Stimulated activated naive CD4-positive, alpha-beta T cell treated with Interleukin-2 at 50 U/mL for 16 hours (primary cell): Measurements from ENCODE around the gene EPC1.

Source experiments
- DNase-seq: peaks from one replicate; lab custom pipeline; 2025; lab: John Stamatoyannopoulos, UW

EPC1 gene

GRCh38 chr10:32337350-32337749, 9.6 kb downstream of the EPC1 start:
- no peak for DNase-seq

- no peak for DNase-seq
Measured at GRCh38 chr10:32333849-32334248, 13.1 kb downstream of the EPC1 start.

- peak; percentile 77 for DNase-seq
Measured at GRCh38 chr10:32332299-32332750, 14.6 kb downstream of the EPC1 start.

GRCh38 chr10:32331606-32332005, 15.4 kb downstream of the EPC1 start:
- DNase-seq, result no peak

DNA sequence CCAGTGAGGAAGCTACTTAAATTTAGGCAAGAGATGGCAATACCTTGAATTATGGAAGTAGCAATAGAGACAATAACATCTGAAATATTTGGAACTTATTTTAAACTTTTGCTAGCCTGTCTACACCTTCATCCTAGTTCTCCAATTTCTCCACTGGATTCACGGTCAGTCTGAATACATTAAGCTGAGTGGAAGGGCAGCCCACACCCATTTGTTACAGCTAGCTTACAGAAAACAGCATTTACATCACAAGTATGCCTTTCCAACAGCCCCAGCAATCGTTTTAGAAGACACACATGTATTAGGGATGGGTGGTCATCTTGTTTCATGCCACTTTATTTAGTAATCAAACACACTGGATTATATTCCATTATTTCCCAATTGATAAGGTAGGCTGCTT, 16.7 kb downstream of the EPC1 start:
- no peak for DNase-seq

GRCh38 chr10:32329061-32329460, 17.9 kb downstream of the EPC1 start:
- no peak for DNase-seq

GRCh38 chr10:32328499-32328898, 18.5 kb downstream of the EPC1 start:
- DNase-seq, result no peak

- no peak for DNase-seq
Measured at GRCh38 chr10:32327364-32327691, 19.6 kb downstream of the EPC1 start.

DNA sequence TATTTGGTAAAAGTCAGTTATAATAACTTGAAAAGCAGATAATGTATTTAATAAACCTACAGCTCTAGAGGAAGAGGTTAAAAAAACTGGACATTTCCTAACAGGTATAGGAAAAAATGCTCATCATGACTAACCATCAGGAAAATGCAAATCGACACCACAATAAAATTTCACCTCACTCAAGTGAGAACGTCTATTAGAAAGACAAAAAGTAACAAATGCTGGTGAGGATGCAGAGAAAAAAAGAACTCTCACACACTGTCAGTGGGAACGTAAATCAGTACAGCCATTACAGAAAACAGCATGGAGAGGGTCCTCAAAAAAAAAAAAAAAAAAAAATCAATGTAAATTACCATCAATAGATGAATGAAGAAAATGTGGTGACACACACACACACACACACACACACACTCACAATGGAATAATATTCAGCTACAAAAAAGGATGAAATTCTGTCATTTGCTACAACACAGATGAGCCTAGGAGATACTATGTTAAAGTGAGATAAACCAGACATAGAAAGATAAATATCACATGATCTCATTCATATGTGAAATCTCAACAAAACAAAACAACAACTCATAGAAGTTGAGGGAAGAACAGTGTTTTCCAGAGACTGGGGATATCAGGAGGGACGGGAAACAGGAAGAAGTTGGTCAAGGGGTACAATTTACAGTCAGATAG, 20.1 kb downstream of the EPC1 start:
- DNase-seq, result no peak

- DNase-seq, result no peak
Measured at GRCh38 chr10:32326119-32326518, 20.8 kb downstream of the EPC1 start.

- no peak for DNase-seq
Measured at GRCh38 chr10:32323051-32323450, 23.9 kb downstream of the EPC1 start.

DNA sequence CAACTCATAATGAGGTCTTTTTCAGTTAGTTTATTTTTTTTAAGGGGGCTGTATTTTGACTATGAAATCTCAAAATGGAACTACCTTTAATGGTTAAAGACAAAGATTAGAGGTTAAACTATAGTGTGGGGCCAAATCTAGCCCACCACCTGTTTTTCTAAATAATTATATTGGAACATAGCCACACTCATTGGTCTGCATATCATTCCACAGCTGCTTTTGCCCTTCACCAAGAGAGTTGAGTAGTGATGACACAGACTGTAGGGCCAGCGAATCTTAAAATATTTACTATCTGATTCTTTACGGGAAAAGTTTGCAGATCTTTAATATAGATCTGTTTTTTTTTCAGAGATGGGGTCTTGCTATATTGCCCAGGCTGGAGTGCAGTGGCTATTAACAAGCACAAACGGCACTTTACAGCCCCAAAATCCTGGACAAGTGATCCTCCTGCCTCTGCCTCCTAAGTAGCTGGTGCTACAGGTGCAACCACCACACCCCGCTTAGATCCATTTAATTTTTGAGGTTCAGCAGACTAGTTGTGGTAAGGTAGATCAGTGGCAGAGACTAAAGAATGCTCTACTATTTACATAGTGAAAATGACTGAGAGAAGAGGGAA, 25.8 kb downstream of the EPC1 start:
- no peak for DNase-seq

DNA sequence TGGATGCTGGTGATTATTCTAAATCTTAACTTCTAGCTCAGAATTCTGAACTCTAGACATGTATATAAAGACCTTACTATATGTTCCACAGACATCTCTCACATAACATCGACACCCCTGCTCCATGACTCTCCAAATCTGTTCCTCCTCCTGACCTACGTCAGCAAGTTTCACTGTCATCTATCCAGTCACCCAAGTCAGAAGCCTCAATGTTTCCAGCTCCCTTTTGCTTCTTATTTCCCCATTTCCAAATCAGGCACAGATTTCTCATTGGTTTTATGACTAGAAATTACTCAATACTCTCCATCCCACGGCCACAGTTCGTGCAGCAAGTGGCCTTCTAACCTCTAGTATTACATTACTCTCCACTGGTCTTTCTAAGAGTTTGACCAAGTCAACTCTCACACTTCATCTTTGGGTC, 28.5 kb downstream of the EPC1 start:
- DNase-seq, result peak; percentile 15

DNA sequence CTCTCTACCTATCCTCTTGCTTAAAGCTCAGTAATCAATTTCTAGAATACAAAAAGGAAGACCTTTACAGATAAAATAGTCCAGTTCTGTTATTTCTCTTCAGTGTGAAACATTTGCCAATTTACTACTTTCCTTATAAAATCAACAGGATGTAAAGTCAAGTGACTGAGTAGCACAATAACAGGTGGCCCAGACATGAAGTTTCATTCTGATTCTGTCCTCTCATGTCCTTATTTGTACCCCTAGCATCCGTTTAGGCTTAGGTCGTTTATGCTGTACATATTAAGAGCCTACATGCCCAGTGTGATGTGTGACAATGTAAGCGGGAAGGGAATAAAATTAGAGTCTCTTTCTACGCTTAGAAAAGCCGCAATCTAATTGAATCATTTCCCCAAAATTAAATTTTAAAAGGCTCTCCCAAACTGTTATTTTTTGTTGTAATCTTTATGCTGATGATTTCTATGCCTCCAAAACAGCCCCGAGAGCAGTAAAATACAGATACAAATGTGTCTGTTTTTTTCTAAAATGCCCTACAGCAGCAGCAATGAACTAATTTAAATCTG, 29.1 kb downstream of the EPC1 start:
- DNase-seq, result no peak

GRCh38 chr10:32315424-32315823, 31.5 kb downstream of the EPC1 start:
- DNase-seq, result no peak

DNA sequence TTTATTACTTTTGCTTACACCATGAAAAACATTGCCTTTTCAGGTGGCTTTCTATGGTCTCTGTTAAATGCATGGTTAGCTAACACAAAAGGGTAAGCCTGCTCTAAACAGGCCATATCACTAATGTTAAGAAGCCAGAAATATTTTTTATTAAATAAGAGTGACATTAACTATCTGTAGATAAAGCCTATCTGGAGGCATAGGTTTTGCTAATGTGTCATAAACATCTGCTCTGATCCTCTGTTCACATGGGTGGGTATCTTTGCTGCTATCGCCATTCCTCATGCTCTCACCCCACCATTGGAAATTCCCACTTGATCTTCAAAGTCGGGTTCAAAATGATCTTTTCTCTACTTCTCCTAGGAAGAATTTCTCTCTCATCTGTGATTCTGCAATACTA, 32.4 kb downstream of the EPC1 start:
- no peak for DNase-seq

DNA sequence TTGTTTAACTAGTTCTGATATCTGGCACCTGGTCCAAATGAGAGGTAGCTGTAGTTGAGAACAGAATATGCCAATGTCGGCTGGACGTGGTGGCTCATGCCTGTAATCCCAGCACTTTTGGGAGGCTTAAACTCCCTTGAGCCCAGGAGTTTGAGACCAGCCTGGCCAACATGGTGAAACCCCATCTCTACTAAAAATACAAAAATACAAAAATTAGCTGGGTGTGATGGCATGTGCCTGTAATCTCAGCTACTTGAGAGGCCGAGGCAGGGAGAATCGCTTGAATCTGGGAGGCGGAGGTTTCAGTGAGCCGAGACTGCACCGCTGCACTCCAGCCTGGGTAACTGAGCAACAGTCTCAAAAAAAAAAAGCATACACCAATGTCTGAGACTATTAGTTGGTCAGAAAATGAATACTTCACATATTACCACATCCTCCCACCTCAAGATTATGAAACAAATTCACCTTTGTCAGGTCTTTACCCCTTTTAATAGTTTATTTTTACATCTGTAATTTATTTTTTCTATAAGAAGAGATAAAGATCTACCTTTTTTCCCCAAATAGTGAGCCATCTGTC, 38.8 kb downstream of the EPC1 start:
- DNase-seq, result no peak

- DNase-seq, result no peak
Measured at GRCh38 chr10:32307609-32308008, 39.3 kb downstream of the EPC1 start.

- no peak for DNase-seq
Measured at GRCh38 chr10:32299354-32299980, 47.5 kb downstream of the EPC1 start.

DNA sequence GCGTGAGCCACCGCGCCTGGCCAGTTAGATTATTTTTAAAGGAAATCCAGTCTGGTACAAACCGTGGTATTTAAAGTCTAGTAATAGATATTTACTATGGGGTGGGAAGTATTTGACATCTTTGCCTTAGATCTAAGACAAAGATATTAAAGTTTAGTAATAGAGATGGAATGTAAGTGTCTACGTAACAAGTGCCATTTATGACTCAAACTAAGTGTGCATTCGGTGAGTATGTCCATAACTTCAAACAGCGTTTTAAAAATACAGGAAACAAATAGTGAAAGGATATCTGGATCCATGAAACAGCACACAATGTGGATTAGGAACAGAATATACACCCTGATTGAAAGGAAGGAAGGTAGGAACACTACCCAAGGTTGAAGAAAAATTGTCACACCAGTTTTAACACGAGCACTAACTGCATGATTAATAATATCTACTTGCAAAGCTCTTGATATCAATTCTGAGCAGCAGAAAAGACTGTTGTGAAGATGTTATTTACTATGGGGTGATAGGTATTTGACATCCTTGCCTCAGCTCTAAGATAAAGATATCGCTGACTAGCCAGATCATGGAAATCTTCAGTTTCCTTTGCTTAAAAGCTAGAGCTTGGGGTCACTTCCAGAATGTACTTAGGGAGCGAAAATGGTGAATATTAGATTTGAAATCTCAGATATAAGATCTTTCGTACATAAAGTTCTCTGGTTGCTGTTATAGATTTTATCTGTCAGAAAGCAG, 48.7 kb downstream of the EPC1 start:
- no peak for DNase-seq

- DNase-seq, result no peak
Measured at GRCh38 chr10:32295027-32295426, 51.9 kb downstream of the EPC1 start.

DNA sequence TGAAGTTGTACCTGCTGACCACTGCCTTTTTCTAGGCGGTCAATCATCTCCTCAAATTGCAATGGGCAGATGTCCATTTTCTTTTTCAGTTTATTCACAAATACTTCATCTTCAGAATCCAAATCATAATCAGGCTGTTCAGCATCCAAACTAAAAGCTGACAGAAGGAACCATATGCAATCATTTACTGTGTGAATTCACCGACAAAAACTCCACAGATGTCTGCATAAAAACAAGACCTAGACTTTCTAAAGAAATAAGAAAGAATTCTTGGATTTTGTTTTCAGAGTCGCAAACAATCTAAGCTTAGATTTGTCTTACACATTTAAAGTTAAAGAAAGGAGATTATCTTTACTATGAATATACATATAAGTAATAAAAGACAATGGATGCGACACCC, 53.4 kb downstream of the EPC1 start:
- no peak for DNase-seq
